IPS-NIHi7 (cell line): ENCODE results near the gene GPR35.
"Not testable (repeated sequence)": the region's sequence is repeated elsewhere in the genome, so short reads cannot be mapped to it uniquely, and the experiment has no call there.

Experiments
- DNase-seq: peaks from one replicate; pipeline ENCODE4 v3.0.0; 2012; ENCODE audit warnings: mixed read lengths; ENCODE audit errors: extremely low spot score

The GPR35 gene

DNA sequence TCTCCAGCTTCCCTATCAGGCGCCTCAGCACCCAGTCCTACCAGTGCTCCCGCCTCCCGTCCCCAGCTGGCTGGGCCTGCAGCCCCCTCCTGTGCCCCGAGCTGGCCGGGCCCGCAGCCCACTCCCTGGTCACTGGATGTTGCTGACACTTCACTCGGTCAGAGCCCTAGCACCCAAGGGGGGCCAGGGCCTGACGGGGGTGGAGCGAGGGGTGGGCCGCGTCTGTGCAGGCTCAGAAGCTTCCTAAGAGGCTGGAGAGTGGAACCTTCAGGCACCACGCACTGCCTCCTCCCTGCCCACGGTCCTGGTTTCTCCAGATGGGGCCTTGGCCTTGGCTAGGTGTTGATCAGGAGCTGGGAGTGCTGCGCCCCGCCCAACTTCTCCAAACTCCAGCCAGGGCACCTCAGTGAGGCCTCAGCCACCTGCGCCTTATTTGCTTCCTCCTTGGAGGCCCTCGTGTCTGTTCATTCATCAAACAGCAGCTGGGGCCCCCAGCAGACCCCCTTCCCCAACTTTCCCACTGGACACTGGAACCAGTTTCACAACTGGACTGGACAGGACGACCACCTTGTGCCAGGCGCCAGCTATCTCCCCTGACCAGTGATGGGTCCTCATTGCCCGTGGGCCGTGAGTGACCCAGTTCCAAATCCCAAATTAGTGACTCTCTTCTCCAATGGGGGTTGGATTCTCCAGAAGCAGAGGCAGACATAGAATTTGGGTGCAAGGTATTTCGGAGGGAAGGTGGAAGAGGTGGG is 22.0 kb upstream of the GPR35 start:
- DNase-seq = no peak

DNA sequence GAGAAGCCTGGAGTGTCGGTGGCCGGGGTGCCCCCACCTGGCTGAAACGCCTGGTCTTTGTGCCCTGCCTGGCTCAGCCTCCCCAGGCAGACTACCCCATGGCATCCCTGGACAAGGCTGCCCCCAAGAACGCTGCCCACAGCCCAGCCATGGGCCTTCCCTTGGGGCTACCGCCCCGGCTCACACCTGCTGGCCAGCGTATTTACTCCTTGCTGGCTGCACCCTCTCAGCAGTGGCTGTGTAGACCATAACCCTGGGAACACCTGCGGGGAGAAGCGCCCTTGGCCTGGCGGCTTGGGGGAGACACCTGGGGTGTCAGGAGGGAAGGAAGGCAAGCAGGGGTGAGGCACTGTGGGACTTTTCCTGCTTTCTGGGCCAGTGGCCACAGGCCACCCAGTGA is 21.4 kb upstream of the GPR35 start:
- DNase-seq = no peak

DNA sequence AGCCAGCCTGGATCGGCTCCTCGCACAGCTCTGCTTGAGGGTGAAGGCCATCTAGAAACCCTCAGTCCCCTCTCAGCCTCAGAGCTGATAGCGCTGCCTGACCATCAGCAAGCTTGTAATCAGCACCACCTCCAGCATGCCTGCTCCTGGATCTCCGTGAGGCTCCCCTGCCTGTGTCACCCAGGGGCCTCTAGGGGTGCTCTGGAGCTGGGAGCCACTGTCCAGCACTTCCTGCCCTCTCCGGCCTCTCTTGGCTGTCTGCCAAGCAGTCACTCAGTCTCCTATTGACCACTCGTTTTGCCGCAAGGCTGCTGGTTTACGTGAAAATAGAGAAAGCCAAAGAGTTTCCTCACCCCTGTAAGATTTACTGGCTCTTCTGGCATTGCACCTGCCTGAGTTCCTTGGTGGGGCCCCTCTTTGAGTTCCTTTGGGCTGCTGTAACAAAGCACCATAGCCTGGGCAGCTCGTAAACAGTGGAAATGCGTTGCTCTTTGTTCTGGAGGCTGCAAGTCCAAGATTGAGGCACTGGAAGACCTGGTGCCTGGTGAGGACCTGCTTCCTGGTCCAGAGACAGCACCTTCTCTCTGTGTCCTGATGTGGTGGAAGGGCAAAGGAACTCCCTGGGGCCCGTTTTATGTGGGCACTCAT is 20.9 kb upstream of the GPR35 start:
- peak; percentile 90 for DNase-seq

DNA sequence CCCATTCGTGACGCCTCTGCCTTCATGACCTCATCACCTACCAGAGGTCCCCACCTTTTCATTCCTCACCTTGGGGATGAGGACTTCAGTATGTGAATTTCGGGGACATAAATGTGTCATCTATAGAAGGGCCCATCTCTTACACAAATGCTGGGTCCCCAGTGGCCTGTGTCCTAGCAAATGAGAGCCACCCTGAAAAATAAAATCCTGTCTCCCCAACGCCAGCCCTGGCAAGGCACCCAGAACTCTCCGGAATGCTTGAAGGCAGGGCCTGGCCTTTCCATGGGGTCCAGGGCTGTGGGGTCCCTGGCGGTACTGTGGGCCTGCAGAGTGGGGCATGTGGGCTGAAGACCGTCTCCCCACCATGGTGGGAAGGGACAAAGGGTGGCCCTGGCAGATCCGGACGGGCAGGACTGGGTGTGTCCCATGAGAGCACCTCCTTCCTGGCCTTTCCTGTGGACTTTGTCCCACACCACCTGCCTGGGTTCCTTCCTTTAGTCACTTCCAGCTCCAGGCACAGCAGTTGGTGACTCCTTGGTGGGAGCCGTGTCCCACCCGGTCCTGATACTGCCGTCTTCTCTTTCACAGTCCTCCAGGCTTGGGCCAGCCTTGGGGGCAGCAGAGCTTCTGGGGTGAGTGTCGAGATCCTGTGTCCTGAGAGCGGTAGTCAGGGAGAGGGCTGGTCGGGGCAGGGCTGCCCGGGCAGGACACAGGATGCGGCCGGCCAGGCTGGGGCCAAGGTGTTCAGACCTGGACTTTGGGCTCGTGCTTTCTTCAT is 20.2 kb upstream of the GPR35 start:
- DNase-seq = no peak

DNA sequence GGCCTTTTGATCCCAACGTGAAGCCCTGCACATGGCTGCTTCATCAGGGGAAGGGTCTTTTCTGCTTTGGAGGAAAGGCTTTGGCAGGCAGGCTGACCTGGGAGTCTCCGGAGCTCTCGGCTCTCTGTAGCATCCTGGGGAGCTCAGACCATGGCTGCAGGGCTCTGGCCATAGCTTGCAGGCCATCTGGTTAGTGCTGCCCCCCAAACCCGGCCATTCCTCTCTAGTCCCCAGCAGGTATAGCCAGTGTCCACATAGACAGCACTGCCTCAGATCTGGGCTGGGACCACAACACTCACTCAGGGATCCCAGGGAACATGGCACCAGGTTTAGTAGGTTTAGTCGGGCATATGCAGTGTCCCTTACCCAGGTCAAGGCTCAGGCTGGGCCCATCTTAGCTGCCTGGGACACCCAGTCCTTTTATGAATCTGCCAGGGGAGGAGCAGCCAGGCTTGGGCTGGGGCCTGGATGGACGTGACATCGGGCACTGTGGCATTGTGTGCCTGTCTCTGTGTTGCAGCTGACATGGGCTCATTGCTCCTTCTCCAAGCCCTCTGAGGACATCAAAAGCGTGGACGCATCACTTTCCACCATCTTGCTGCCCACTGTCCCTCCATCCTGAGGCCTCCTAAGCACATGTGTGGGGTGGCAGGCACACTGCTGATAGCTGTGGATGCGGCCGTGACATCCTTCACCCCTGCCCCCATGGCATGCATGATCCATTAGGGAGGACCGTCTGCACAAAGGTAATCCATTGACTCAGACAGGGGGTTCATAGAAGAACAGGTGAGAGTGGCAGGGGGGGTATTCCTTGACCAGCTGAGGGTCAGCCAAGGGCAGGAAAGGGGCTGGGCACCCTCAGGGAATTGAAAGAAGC is 19.2 kb upstream of the GPR35 start:
- no peak for DNase-seq

DNA sequence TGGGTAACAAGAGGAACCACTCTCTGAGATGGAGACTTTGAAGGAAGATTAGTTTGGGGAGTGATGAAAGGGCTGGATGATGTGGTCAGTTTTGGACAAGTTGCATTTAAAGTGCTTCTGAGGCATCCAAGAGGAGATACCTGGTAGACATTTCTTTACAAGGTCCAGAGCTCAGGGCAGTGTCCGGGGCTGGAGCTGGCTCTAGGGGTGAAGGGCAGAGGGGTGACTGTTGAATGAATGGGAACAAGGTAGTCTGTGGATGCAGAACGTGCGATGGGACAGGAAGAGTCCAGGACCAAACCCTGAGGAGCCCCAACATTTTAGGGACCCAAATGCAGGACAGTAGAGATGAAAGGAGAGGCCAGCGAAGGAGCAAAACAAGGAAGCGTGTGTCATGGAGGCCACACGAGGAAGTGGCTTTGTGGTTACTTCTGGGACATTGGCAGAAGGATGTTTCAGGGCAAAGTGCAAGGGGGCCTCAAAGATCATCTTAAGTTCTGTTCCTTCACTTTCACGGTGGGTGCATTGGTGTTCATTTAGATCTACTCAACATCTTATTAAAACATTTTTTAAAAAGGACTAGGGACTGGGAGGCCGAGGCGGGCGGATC is 13.6 kb upstream of the GPR35 start:
- no peak for DNase-seq

DNA sequence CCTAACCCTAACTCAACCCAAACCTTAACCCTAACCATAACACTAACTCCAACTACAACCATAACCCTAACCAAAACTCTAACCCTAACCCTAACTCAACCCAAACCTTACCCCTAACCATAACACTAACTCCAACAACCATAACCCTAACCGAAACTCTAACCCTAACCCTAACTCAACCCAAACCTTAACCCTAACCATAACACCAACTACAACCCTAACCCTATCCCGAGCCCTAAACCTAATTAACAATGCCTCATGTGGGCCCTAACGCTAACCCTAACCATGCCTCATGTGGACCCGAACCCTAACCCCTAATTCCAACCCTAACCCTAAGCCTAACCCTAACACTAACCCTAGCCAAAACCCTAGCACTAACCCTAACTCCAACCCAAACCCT is 11.5 kb upstream of the GPR35 start:
- DNase-seq = no peak

DNA sequence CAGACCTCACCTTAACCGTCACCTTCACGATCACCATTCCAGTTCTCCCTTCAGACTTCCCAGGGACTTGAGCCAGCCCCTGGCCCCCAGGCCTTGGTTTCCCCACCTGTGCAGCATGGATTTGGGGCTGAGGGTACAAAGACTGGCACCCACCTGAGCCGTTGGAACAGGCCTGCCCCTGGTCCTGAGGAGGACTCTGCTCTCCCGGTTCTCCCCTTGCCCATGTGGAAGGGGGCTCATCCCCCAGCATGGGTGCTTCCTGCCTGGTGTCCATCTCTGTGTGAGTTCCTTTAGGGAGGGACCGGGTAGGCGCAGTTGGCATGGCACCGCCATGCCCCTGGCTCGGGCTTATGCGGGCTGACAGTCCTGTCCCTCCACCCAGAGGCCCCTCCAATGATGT is 10.9 kb upstream of the GPR35 start:
- DNase-seq = no peak

DNA sequence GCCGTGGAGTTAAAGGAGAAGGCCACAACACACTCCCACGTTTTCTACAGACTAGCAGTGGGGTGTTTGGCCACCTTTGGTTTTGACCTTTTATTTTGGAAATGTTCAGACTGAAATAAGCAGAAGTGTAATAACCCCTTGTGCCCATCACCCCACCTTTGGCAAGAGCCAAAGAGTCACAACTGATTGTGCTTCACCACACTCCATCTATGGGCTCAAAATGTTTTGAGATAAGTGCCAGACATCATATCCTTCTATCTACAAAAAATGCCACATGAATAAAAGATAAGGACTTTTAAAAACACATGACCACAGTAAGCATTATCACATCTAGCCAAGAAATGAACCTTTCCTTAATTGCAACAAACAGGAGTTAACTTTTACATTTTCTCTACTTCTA is 9.9 kb upstream of the GPR35 start:
- no peak for DNase-seq

DNA sequence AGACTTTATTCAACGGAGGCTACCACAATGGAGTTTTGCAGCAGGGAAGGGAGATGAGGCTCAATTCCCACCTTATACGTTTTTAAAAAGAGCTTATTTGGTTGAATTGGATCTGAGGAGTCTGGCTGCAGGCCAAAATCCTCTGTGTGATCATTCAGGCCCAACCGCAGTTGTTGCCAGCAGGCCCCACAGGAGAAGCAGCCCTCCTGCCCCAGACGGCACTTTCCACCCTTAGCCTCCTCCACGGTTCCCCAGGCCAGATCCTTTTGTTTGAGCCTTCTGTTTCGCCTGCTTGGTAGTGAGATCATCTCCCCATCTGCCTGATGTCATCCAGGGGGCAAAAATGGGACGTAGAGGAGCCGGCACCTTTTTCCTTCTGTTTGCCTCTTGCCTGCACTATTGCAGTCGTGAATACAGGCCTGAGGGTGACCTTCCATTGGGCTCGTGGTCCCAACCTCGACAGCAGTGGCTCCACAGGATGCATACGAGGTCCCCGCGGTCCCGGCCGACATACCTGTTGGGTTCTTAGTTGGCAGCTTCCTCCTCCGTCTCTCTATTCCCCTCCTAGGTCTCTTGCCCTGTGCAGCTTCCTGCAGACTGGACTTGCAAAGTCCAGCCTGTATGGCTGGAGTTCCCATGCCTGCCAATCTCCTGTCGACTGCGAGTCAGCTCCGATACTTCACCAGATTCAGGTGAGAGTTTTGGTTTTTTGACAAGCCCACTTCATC is 9.3 kb upstream of the GPR35 start:
- no peak for DNase-seq

DNA sequence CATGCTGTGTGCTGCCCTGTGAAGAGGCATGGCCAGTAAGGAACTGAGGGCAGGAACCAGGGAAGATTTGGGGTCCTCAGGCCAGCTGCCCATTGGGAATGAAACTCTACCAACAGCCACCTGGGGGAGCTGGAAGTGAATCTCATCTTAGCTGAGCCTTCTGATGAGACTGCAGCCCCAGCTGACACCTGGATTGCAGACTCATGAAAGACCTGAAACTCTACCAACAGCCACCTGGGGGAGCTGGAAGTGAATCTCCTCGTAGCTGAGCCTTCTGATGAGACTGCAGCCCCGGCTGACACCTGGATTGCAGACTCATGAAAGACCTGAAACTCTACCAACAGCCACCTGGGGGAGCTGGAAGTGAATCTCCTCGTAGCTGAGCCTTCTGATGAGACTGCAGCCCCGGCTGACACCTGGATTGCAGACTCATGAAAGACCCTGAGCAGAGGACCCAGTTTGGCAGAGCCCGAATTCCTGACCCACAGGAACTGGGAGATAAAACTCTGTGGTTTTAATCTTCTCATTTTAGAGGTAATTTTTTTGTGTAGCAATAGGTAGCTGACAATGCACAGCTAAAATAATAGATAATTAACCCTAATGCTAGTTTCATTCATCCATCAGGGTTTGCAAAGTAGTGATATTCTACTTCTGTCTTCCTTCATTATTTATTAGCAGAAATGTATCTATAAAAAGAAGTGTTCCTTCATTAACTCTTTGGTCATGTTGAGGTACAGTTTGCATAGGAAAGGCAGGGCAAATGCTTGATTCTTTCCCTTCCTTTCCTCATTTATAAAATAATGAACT is 8.2 kb upstream of the GPR35 start:
- DNase-seq = not testable (repeated sequence)

DNA sequence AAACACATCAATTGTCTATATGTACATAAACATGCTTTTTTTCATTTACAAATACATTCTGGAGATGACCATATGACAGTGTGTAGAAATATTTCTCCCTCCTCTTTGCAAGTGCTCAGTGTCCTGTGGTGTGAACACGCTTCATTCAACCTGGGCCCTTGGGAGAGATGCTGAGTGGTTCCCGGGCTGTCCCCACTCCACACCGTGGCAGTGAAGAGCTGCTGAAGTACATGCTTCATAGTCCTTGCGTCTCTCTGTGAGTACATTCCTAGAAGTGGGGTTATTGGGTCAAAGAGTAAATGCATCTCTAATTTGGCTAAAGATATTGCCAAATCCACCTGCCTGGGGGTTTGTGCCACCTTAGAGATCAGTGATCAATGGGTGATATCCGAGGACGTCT is 6.5 kb upstream of the GPR35 start:
- DNase-seq = no peak

DNA sequence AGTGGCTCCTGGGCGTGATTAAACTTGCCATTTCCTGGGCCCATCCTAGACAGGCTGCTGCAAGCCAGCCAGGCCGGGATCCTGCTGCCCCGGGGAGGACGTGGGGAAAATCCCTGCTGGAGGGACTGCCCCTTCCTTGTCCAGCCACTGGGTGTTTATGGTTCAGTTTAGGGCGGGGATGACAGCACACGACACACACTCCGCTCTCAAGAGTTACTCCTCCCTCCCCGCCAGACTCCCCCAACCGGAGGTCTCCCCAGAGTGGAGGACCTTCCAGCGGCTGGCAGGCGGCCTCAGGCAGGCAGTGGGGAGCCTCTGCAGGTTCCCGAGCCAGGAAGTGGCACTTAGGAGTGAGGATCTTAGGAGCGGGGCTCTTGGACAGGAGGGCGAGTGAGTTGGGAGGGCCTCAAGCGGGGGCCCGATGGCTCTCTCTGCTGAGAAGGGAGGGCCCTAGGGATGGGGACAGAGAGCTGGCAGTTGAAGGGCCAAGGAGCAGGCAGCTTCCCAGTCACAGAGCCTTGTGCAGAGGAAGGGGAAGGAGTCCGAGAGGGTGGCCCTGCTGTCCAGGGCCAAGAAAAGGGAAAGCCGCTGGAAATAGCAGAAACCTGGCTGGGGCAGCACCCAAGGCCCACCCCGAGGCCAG is 5.7 kb upstream of the GPR35 start:
- no peak for DNase-seq

DNA sequence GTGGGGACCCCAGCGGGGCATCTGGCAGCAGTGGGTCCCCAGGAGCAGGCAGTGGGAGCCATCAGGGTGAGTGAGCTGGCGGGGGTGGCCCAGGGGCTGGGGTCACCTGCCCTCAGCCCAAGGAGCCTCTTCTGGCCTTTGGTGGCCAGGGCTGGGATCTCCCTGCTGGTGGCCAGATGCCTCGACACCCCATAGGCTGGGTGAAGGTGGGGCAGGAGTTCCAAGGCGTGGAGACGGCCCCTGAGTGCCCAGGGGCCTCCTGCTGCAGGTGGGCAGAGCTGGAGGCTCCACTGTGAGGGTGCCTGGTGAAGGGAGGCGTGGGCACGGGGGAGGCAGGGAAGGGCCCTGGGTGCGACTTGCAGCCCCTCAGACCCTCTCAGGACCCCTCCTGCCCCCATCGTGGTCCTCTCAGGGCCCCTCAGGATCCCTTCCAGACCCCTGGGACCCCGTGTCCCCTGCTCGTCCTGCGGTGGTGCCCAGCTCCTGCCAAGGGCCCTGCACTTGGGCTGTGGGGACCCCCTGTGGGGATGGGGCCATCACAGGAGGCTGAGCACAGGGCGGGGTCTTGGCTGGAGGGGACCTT is 5.0 kb upstream of the GPR35 start:
- no peak for DNase-seq

DNA sequence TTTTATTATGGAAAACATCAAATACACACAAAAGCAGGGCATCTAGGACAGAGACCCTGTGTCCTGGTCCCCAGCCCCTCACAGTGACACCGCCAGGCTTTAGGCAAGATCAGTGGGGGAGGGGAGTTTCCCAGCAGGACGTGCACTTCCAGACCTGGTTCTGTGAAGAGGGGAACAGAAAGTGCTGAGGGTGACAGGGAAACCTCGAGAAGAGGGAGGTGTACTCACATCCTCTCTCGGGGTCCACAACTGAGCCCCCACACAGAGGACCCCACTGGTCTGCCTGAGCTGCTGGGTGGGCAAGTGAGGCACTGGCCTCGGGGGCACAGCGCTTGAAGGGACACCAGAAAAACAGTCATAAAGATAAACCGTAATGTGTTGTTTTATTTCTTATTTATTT is 4.4 kb upstream of the GPR35 start:
- DNase-seq = no peak

DNA sequence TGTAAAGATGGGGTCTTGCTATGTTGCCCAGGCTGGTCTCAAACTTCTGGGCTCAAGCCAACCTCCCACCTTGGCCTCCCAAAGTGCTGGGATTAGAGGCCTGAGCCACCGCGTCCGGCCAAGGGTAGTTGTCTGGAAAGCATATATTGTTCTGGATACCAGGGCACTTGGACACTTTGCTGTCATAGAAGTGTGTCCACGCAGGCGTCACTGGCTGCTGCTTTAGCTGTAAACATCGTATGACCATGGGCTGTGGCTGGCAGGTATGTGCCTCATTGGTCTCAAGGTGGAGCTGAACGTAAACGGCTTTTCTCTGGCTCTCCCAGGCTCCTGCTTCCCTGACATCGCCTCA is 3.2 kb upstream of the GPR35 start:
- DNase-seq = no peak

DNA sequence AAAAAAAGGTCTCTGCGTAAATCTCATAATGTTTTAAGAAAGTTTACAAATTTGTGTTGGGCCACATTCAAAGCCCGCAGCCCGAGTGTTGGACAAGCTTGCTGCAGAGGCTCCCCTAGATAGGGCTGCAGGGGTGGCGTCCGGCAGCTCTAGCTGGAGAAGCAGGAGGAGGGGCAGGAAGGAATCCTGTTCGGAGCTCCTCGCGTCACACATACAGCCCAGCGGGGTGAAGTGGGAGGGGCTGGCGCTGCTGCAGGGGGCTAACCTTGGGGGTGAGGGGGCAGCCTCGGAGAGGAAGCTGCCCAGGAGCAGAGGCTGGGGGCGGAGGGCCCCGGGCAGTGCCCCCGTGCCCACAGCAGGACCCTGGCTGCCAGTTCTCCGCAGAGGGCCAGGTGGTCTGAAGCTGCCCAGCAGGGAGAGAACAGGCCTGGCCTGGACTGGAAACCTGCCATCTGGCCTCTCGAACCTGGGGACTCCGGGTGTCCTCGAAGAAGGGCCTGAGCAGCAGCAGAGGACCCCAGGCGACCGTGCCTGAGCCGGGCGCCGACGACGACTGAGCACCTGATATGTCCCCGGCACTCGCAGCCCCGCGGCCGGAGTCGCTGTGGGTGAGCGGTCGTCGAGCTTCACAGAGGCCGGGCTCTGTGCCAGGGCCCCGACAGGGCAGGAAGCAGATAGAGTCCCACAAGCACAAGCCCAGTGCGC is 2.6 kb upstream of the GPR35 start:
- DNase-seq = no peak

DNA sequence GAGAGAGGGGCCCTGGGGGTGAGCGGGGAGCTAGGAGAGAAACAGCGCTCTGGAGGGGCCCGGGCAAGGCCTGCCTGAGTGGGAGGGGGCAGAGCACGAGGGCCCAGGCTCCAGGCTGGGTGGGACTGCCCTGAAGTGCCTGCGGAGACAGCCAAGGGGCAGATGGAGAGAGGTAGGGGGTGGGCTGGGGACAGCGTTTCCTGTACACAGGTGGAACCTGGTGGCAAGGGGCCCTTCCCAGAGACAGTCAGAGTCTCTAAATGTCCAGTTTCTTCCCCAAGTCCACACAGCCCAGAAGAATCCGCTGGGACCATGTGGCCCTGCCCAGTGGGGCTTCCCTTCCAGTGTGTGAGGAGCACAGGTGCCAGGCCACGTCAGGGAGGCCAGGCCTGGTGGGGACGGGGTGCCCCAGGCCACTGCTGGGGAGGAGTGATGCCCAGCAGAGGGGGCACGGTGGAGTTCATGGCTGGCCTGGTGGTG is 1.7 kb upstream of the GPR35 start:
- no peak for DNase-seq
